SK-N-SH treated with all-trans-retinoic acid at 6 μM for 48 hours (cell line): ENCODE measurements around the gene POU3F1.

Source experiments
- ATAC-seq: fragments of 200-7000 bp; cut with Tn5 transposase; 3 replicates; pipeline ENCODE4 v1.9.1; 2020; ENCODE audit warnings: mild to moderate bottlenecking, moderate library complexity
- ARNTL ChIP-seq: fragments of 450-650 bp; formaldehyde crosslinking; IDR thresholded peaks from 2 replicates; pipeline ENCODE4 v1.5.0; 2020; ENCODE audit warnings: low read depth, mild to moderate bottlenecking, moderate library complexity, borderline replicate concordance
- BACH2 ChIP-seq: fragments of 250-450 bp; sonication (Bioruptor Pico); IDR thresholded peaks from 2 replicates; pipeline ENCODE4 v1.9.0; 2021; ENCODE audit warnings: mild to moderate bottlenecking, borderline replicate concordance
- CSDC2 ChIP-seq: fragments of 250-450 bp; sonication (Bioruptor Pico); IDR thresholded peaks from 2 replicates; pipeline ENCODE4 v1.5.0; 2020; ENCODE audit warnings: mild to moderate bottlenecking, moderate library complexity
- ESRRG ChIP-seq: fragments of 250-450 bp; sonication (Bioruptor Pico); IDR thresholded peaks from 2 replicates; pipeline ENCODE4 v1.6.1; 2021; ENCODE audit warnings: mild to moderate bottlenecking
- GLIS3 ChIP-seq: fragments of 250-450 bp; sonication (Bioruptor Pico); IDR thresholded peaks from 2 replicates; pipeline ENCODE4 v1.5.0; 2020; ENCODE audit warnings: mild to moderate bottlenecking, moderate library complexity
- OSR1 ChIP-seq: fragments of 250-450 bp; sonication (Bioruptor Pico); IDR thresholded peaks from 2 replicates; pipeline ENCODE4 v1.8.0; 2022; ENCODE audit warnings: moderate library complexity, mild to moderate bottlenecking, inconsistent platforms
- PATZ1 ChIP-seq: fragments of 250-450 bp; sonication (Bioruptor Pico); IDR thresholded peaks from 2 replicates; pipeline ENCODE4 v1.8.0; 2020; ENCODE audit warnings: mild to moderate bottlenecking, moderate library complexity, borderline replicate concordance
- POU6F1 ChIP-seq: fragments of 250-450 bp; sonication (Bioruptor Pico); IDR thresholded peaks from 2 replicates; pipeline ENCODE4 v1.8.0; 2021; ENCODE audit warnings: low read depth, mild to moderate bottlenecking, moderate library complexity, borderline replicate concordance
- PPARA ChIP-seq: fragments of 250-450 bp; sonication (Bioruptor Pico); IDR thresholded peaks from 2 replicates; pipeline ENCODE4 v1.5.0; 2020; ENCODE audit warnings: mild to moderate bottlenecking, borderline replicate concordance
- RARB ChIP-seq: fragments of 250-450 bp; sonication (Bioruptor Pico); IDR thresholded peaks from 2 replicates; pipeline ENCODE4 v1.8.0; 2021; ENCODE audit warnings: mild to moderate bottlenecking, moderate library complexity
- SNAI2 ChIP-seq: fragments of 250-450 bp; sonication (Bioruptor Pico); IDR thresholded peaks from 2 replicates; pipeline ENCODE4 v1.5.0; 2020; ENCODE audit warnings: mild to moderate bottlenecking, moderate library complexity
- TCF4 ChIP-seq: fragments of 250-450 bp; sonication (Bioruptor Pico); IDR thresholded peaks from 2 replicates; pipeline ENCODE4 v1.8.0; 2021; ENCODE audit warnings: mild to moderate bottlenecking, moderate library complexity, borderline replicate concordance
- TSHZ2 ChIP-seq: fragments of 250-450 bp; sonication (Bioruptor Pico); IDR thresholded peaks from 2 replicates; pipeline ENCODE4 v1.5.0; 2020; ENCODE audit warnings: mild to moderate bottlenecking, moderate library complexity
- ZC3H10 ChIP-seq: fragments of 250-450 bp; sonication (Bioruptor Pico); IDR thresholded peaks from 2 replicates; pipeline ENCODE4 v1.5.1; 2021; ENCODE audit warnings: mild to moderate bottlenecking, moderate library complexity
- ZFP3 ChIP-seq: fragments of 250-450 bp; sonication (Bioruptor Pico); IDR thresholded peaks from 2 replicates; pipeline ENCODE4 v1.5.0; 2020; ENCODE audit warnings: mild to moderate bottlenecking, moderate library complexity
- ZFP30 ChIP-seq: fragments of 450-650 bp; formaldehyde crosslinking; IDR thresholded peaks from 2 replicates; pipeline ENCODE4 v1.5.0; 2022; ENCODE audit warnings: mild to moderate bottlenecking, moderate library complexity
- ZNF565 ChIP-seq: fragments of 450-650 bp; formaldehyde crosslinking; conservative IDR thresholded peaks from 2 replicates; pipeline ENCODE4 v1.5.0; 2020; ENCODE audit warnings: low read depth, mild to moderate bottlenecking, moderate library complexity
- ZNF70 ChIP-seq: fragments of 450-650 bp; formaldehyde crosslinking; IDR thresholded peaks from 2 replicates; pipeline ENCODE4 v1.5.0; 2020; ENCODE audit warnings: mild to moderate bottlenecking, moderate library complexity
- ZNF8 ChIP-seq: fragments of 450-650 bp; formaldehyde crosslinking; IDR thresholded peaks from 2 replicates; pipeline ENCODE4 v1.5.0; 2020; ENCODE audit warnings: mild to moderate bottlenecking, moderate library complexity

Gene POU3F1

GRCh38 chr1:38005195-38006007 lies 41.2 kb downstream of the POU3F1 start, which contains the start of gene FHL3:
TSS of gene FHL3 (minus strand) at chr1:38005514. CDS start at chr1:37999412, 6,102 bp downstream.
- TF ChIP-seq OSR1 (no peak), POU6F1 (no peak), ESRRG (CRISPR knock-in tag) (no peak), ZFP30 (CRISPR knock-in tag) (no peak), RARB (CRISPR knock-in tag) (no peak), TCF4 (CRISPR knock-in tag) (no peak), GLIS3 (CRISPR knock-in tag) (no peak), ZC3H10 (CRISPR knock-in tag) (no peak), PPARA (CRISPR knock-in tag) (no peak), ZNF70 (CRISPR knock-in tag) (no peak), ZNF565 (no peak), BACH2 (CRISPR knock-in tag) (no peak), ZFP3 (CRISPR knock-in tag) (no peak), SNAI2 (no peak), ARNTL (no peak), ZNF8 (no peak), PATZ1 (no peak), CSDC2 (CRISPR knock-in tag) (no peak)
- peak; percentile 29 for ATAC-seq

- peak; percentile 14 for ATAC-seq
- no peak for TF ChIP-seq RARB (CRISPR knock-in tag)
- TF ChIP-seq ARNTL: no peak
- TF ChIP-seq CSDC2 (CRISPR knock-in tag): no peak
- no peak for TF ChIP-seq ZNF70 (CRISPR knock-in tag)
- TF ChIP-seq TCF4 (CRISPR knock-in tag): no peak
- no peak for TF ChIP-seq ESRRG (CRISPR knock-in tag)
- TF ChIP-seq TSHZ2 (CRISPR knock-in tag): no peak
- TF ChIP-seq ZFP3 (CRISPR knock-in tag): no peak
- TF ChIP-seq OSR1: no peak
- no peak for TF ChIP-seq ZNF8
- TF ChIP-seq PPARA (CRISPR knock-in tag): no peak
- TF ChIP-seq ZNF565: no peak
- TF ChIP-seq SNAI2: no peak
- TF ChIP-seq PATZ1: no peak
These were observed 42.1 kb downstream of the POU3F1 start for GRCh38 chr1:38004284-38005108.
